IMR-90 (cell line): ENCODE data around the gene EME2. TPM values are rescaled to one million over a fixed set of nuclear protein-coding genes. Genes with fewer than 3 reads are reported as not detected.

Source experiments
- ATAC-seq: fragments of 200-7000 bp; cut with Tn5 transposase; 2 replicates; pipeline ENCODE4 v1.9.1; 2020; ENCODE audit warnings: low read depth, mild to moderate bottlenecking, moderate library complexity
- BruUV-seq: library from RNA; stranded (reverse); fragments of 400-500 nt; replicated peaks from 2 replicates; lab custom pipeline; 2021; lab: Mats Ljungman, UMichigan
- CTCF ChIA-PET: fragments of 300-600 bp; formaldehyde crosslinking; extraction: SDS; loops from one replicate; lab custom pipeline; 2021; ENCODE audit warnings: antibody characterized with exemption; lab: Yijun Ruan, JAX
- POLR2A ChIA-PET: fragments of 300-600 bp; sonication (Branson Sonifier 250); formaldehyde crosslinking; loops from one replicate; lab custom pipeline; 2022; ENCODE audit warnings: antibody characterized with exemption; ENCODE audit not compliant: unreplicated experiment; lab: Charles Lee
- DNase-seq: peaks from one replicate; pipeline ENCODE4 v3.0.0; 2013
- H2AFZ ChIP-seq: replicated peaks from 2 replicates; pipeline ENCODE3; 2013; ENCODE audit warnings: low read length, mild to moderate bottlenecking; ENCODE audit not compliant: poor library complexity
- H2AK5ac ChIP-seq: 2 replicates; pipeline ENCODE4 v1.6.1; 2013; ENCODE audit warnings: low read depth, low read length, inconsistent platforms
- H2AK9ac ChIP-seq: replicated peaks from 2 replicates; pipeline ENCODE3; 2013; ENCODE audit warnings: mild to moderate bottlenecking, low read depth, low read length, moderate library complexity; ENCODE audit not compliant: poor library complexity
- H2BK120ac ChIP-seq: 2 replicates; pipeline ENCODE4 v1.6.1; 2013; ENCODE audit warnings: low read depth, low read length, inconsistent platforms
- H2BK15ac ChIP-seq: 3 replicates; pipeline ENCODE4 v1.6.1; 2013; ENCODE audit warnings: low read depth, low read length, inconsistent platforms
- H2BK20ac ChIP-seq: 2 replicates; pipeline ENCODE4 v1.6.1; 2013; ENCODE audit warnings: low read depth, mild to moderate bottlenecking, inconsistent platforms, low read length, moderate library complexity
- H2BK5ac ChIP-seq: 2 replicates; pipeline ENCODE4 v1.6.1; 2013; ENCODE audit warnings: mild to moderate bottlenecking, low read depth, low read length, inconsistent platforms; ENCODE audit not compliant: poor library complexity, severe bottlenecking
- H3K14ac ChIP-seq: replicated peaks from 2 replicates; pipeline ENCODE4 v1.6.1; 2013; ENCODE audit warnings: low read depth, low read length, inconsistent platforms
- H3K18ac ChIP-seq: 2 replicates; pipeline ENCODE4 v1.6.1; 2013; ENCODE audit warnings: low read depth, low read length, control low read depth
- H3K23ac ChIP-seq: 2 replicates; pipeline ENCODE4 v1.6.1; 2013; ENCODE audit warnings: low read depth, low read length, inconsistent platforms
- H3K27ac ChIP-seq: 2 replicates; pipeline ENCODE4 v1.5.1; 2013; ENCODE audit warnings: mild to moderate bottlenecking, control low read depth, low read length; ENCODE audit not compliant: insufficient read depth
- H3K27me3 ChIP-seq: 2 replicates; pipeline ENCODE4 v1.6.1; 2013; ENCODE audit warnings: low read length; ENCODE audit not compliant: control insufficient read depth, insufficient read depth
- H3K36me3 ChIP-seq: 2 replicates; pipeline ENCODE4 v1.6.1; 2013; ENCODE audit warnings: low read length, mixed read lengths; ENCODE audit not compliant: control insufficient read depth, insufficient read depth
- H3K4ac ChIP-seq: 2 replicates; pipeline ENCODE4 v1.6.1; 2013; ENCODE audit warnings: low read depth, low read length, inconsistent platforms
- H3K4me1 ChIP-seq: 2 replicates; pipeline ENCODE4 v1.6.1; 2013; ENCODE audit warnings: low read length, mixed read lengths; ENCODE audit not compliant: control insufficient read depth, insufficient read depth
- H3K4me2 ChIP-seq: 2 replicates; pipeline ENCODE4 v1.6.1; 2013; ENCODE audit warnings: low read depth, mild to moderate bottlenecking, control low read depth, low read length, moderate library complexity
- H3K4me3 ChIP-seq: 2 replicates; pipeline ENCODE4 v1.5.1; 2013; ENCODE audit warnings: low read depth, mild to moderate bottlenecking, control low read depth, low read length, moderate library complexity; ENCODE audit not compliant: insufficient read depth
- H3K56ac ChIP-seq: 2 replicates; pipeline ENCODE4 v1.6.1; 2013; ENCODE audit warnings: low read length, inconsistent platforms; ENCODE audit not compliant: insufficient read depth; ENCODE audit errors: extremely low read depth
- H3K79me1 ChIP-seq, 2 experiments: 2 replicates each; pipeline ENCODE4 v1.6.1; 2013; ENCODE audit warnings: low read length in 2 of 2, inconsistent platforms in 1 of 2, low read depth in 1 of 2
- H3K9ac ChIP-seq: 2 replicates; pipeline ENCODE4 v1.6.1; 2013; ENCODE audit warnings: low read depth, low read length, control low read depth
- H3K9me1 ChIP-seq: 2 replicates; pipeline ENCODE4 v1.6.1; 2013; ENCODE audit warnings: low read length, inconsistent platforms; ENCODE audit not compliant: insufficient read depth
- H3K9me3 ChIP-seq: 2 replicates; pipeline ENCODE4 v1.6.1; 2013; ENCODE audit warnings: low read length; ENCODE audit not compliant: control insufficient read depth, insufficient read depth
- H4K20me1 ChIP-seq: 2 replicates; pipeline ENCODE4 v1.6.1; 2013; ENCODE audit warnings: low read length, inconsistent platforms; ENCODE audit not compliant: insufficient read depth
- H4K5ac ChIP-seq: 2 replicates; pipeline ENCODE4 v1.6.1; 2013; ENCODE audit warnings: mild to moderate bottlenecking, low read depth, low read length, control low read depth
- H4K8ac ChIP-seq, 2 experiments: 2 replicates each; pipeline ENCODE4 v1.6.1; 2013; ENCODE audit warnings: low read depth in 2 of 2, low read length in 2 of 2, control low read depth in 1 of 2, inconsistent platforms in 1 of 2
- H4K91ac ChIP-seq: 2 replicates; pipeline ENCODE4 v1.6.1; 2013; ENCODE audit warnings: low read depth, low read length, inconsistent platforms; ENCODE audit not compliant: insufficient read depth
- BHLHE40 ChIP-seq: fragments of 150-350 bp; IDR thresholded peaks from 2 replicates; pipeline ENCODE4 v1.6.1; 2016; ENCODE audit warnings: mild to moderate bottlenecking, low read depth, low read length
- CHD1 ChIP-seq: IDR thresholded peaks from 2 replicates; pipeline ENCODE4 v1.6.1; 2012; ENCODE audit warnings: low read depth, low read length, improper control_type of control experiment
- CTCF ChIP-seq: conservative IDR thresholded peaks from 2 replicates; pipeline ENCODE4 v1.5.1; 2012; ENCODE audit warnings: mild to moderate bottlenecking, low read depth, low read length, improper control_type of control experiment
- ELK1 ChIP-seq: fragments of 150-350 bp; IDR thresholded peaks from 2 replicates; pipeline ENCODE4 v1.6.1; 2016; ENCODE audit warnings: low read depth, mild to moderate bottlenecking, low read length, moderate library complexity, borderline replicate concordance
- FOS ChIP-seq: fragments of 150-350 bp; IDR thresholded peaks from 2 replicates; pipeline ENCODE4 v1.6.1; 2016; ENCODE audit warnings: low read depth, low read length
- MAZ ChIP-seq: IDR thresholded peaks from 2 replicates; pipeline ENCODE4 v1.6.1; 2012; ENCODE audit warnings: low read depth, mild to moderate bottlenecking, low read length, improper control_type of control experiment, moderate library complexity, borderline replicate concordance
- MXI1 ChIP-seq: IDR thresholded peaks from 2 replicates; pipeline ENCODE4 v1.6.1; 2012; ENCODE audit warnings: low read depth, mild to moderate bottlenecking, low read length, moderate library complexity, borderline replicate concordance
- NFE2L2 ChIP-seq: fragments of 150-350 bp; IDR thresholded peaks from 2 replicates; pipeline ENCODE4 v1.6.1; 2016; ENCODE audit warnings: low read depth, mild to moderate bottlenecking, low read length
- POLR2A ChIP-seq: IDR thresholded peaks from 2 replicates; pipeline ENCODE4 v1.6.1; 2012; ENCODE audit warnings: mild to moderate bottlenecking, low read depth, low read length
- RAD21 ChIP-seq: IDR thresholded peaks from 2 replicates; pipeline ENCODE4 v1.6.1; 2012; ENCODE audit warnings: low read length, improper control_type of control experiment
- RFX5 ChIP-seq: IDR thresholded peaks from 2 replicates; pipeline ENCODE4 v1.8.0; 2012; ENCODE audit warnings: low read depth, mild to moderate bottlenecking, low read length, moderate library complexity
- SMC3 ChIP-seq: fragments of 150-350 bp; IDR thresholded peaks from 2 replicates; pipeline ENCODE4 v1.6.1; 2016; ENCODE audit warnings: low read depth, mild to moderate bottlenecking, antibody characterized with exemption, low read length, moderate library complexity
- WGBS, 2 experiments: methylation state at CpG; one replicate each; pipeline versions ENCODE4 v1.1.5 to v1.1.7; 2013; ENCODE audit warnings: missing lambda C conversion rate in 2 of 2; ENCODE audit not compliant: insufficient read length in 1 of 2; ENCODE audit errors: extremely low coverage in 2 of 2; 5-methylcytosine and 5-hydroxymethylcytosine counted together
- dilution Hi-C: fragments of 300-500 bp; cut with HindIII; formaldehyde crosslinking; loops from one replicate; pipeline ENCODE4 v1.14.3; 2018; ENCODE audit warnings: low sequenced_read_pairs; ENCODE audit not compliant: unreplicated experiment
- in situ Hi-C: fragments of 300-500 bp; cut with MboI; formaldehyde crosslinking; loops from 3 replicates; pipeline ENCODE4 v1.14.3; 2019; ENCODE audit warnings: low sequenced_read_pairs, inconsistent platforms, mixed read lengths
- intact Hi-C: fragments of 100-400 bp; cut with micrococcal nuclease; formaldehyde crosslinking; loops from 2 replicates; pipeline ENCODE4 v1.10.0; 2022
- polyA plus RNA-seq, 3 experiments: library from polyadenylated mRNA; depleted of rRNA; stranded (reverse); fragments of >200 nt; gene quantifications; 2 replicates each; pipeline ENCODE4 v1.2.3, GENCODE V29; 2012; ENCODE audit warnings: low replicate concordance in 1 of 3
- total RNA-seq: library from RNA; depleted of rRNA; stranded (reverse); fragments of >200 nt; gene quantifications from 2 replicates; pipeline ENCODE4 v1.2.3, GENCODE V29; 2012

The EME2 gene
- total and polyA plus RNA-seq, 2 of the 4 experiments (the other 2 are of a cell fraction) = 1.3 to 9.6 TPM

- peak overlapping the region; percentile 7 for H2AK9ac ChIP-seq
- 76% methylated on average over 12 of the region's 20 CpGs; no CpG with 5 or more reads in 1 of the 2 experiments for WGBS, 2 experiments
- peaks cover 3% of the 10 kb centered on the region; the same call in 1 of the 2 replicates for H3K4me1 ChIP-seq
- no peak overlapping the region for H2BK20ac ChIP-seq
- DNase-seq (no peak), ATAC-seq (no peak)
- POLR2A ChIA-PET = no interaction called here
- TF ChIP-seq SMC3 (no peak), FOS (no peak), CTCF (no peak), RFX5 (no peak), RAD21 (no peak), MAZ (no peak), BHLHE40 (no peak), CHD1 (no peak), NFE2L2 (no peak), ELK1 (no peak), POLR2A (no peak), MXI1 (no peak)
- no peak overlapping the region for H3K18ac ChIP-seq
- no peak overlapping the region for H4K91ac ChIP-seq
- no peak overlapping the region for H2AK5ac ChIP-seq
- no peaks in the 10 kb centered on the region for H3K9me3 ChIP-seq
- H3K9ac ChIP-seq = 0 out of 2 replicates have a peak overlapping the region, but pooled peaks have one; percentile 66
- CTCF ChIA-PET = no interaction called here
- no peak overlapping the region for H3K4ac ChIP-seq
- H3K9me1 ChIP-seq = peaks cover 7% of the 10 kb centered on the region; the same call in 1 of the 2 replicates
- no peak overlapping the region for H4K5ac ChIP-seq
- H3K79me1 ChIP-seq = peaks cover 17 to 63% of the 10 kb centered on the region in 2 experiments
- H3K27me3 ChIP-seq = no peaks in the 10 kb centered on the region
- H3K27ac ChIP-seq = no peak overlapping the region; the same call in 1 of the 2 replicates
- in situ Hi-C loops (no loop called here), intact Hi-C loops (loop anchor here (5.0 kb wide), 1 partner anchor 46 kb away; the partner anchor contains the start of genes FAHD1 and HAGH), dilution Hi-C loops (no loop called here)
- H2AFZ ChIP-seq = peak overlapping the region; percentile 0
- peak overlapping the region; percentile 75 for H3K4me2 ChIP-seq
- peaks cover 34% of the 10 kb centered on the region for H3K36me3 ChIP-seq
- BruUV-seq = no TSS peak
- no peak overlapping the region for H3K14ac ChIP-seq
- peaks cover 34% of the 10 kb centered on the region for H4K20me1 ChIP-seq
- H3K4me3 ChIP-seq = peak overlapping the region; percentile 79
- no peak overlapping the region for H3K23ac ChIP-seq
- no peak overlapping the region for H2BK15ac ChIP-seq
- H2BK5ac ChIP-seq = no peak overlapping the region
- no peak overlapping the region for H4K8ac ChIP-seq
- no peak overlapping the region for H2BK120ac ChIP-seq
- no peak overlapping the region for H3K56ac ChIP-seq
Observed at GRCh38 chr16:1781254-1781653, 8.6 kb downstream of the EME2 start.
